ENCODE data around the gene BCL2L13.
"Not testable (repeated sequence)": the region's sequence is repeated elsewhere in the genome, so short reads cannot be mapped to it uniquely, and the experiment has no call there.

The BCL2L13 gene

DNA sequence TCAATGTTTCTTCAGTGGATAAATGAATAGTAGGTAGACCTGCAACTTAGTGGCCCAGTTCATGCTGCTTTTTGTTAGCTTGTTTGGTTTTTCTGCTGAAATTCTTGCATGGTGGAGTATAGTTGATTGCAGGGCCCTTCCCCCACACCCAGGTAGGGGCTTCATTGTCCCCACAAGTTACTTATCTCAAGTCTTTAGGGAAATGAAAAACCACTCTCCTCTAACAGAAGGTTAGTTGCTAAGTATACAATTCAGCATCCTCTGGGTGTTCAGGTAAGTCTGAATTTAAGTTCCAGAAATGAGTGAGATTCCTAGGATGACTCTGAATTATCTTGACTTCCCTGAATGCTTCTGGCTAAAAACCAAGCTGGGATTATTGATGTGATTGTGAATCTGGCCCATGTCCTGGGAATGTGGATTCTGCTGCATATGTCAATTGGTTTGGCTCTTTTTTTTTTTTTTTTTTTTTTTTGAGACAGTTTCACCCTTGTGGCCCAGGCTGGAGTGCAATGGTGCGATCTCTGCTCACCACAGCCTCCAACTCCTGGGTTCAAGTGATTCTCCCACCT, 40.3 kb downstream of the BCL2L13 start:
- no peak for DNase-seq (ENCODE audit: low read depth)
- no peak overlapping the region for H3K4me3 ChIP-seq (ENCODE audit: low read depth, low read length)

DNA sequence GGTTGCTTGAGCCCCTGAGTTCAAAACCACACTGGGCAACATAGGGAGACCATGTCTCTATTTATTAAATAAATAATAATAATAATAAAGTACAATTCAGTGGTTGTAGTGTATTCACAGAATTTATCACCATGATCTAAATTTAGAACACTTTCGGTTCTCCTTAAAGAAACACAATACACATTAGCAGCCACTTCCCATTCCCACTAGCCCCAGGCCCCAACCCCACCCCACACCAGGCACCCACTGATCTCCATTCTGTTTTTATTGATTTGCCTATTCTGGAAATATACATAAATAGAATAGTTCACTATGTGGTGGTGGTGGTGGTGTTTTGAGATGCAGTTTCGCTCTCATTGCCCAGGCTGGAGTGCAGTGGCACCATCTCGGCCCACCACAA, 45.7 kb downstream of the BCL2L13 start:
- H3K4me3 ChIP-seq (ENCODE audit: low read depth, low read length), result no peak overlapping the region
- no peak for DNase-seq (ENCODE audit: low read depth)

DNA sequence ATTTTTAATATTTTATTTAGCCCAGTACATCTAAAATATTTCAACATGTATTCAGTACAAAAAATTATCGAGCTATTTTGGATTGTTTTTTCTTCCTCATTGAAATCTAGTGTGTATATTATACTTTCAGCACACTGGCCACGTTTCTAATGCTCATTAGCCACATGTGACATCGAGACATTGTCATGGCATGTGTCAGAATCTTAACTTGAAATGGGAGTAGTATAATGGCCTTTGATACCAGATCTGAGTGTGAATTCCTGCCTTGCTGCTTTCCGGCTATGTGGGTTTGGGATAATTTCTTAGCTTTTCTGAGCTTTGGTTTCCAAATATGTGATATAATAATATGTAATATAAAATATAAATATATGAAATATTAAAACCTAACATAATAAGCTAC, 54.3 kb downstream of the BCL2L13 start:
- no peak for DNase-seq (ENCODE audit: low read depth)
- H3K4me3 ChIP-seq (ENCODE audit: low read depth, low read length), result no peak overlapping the region

DNA sequence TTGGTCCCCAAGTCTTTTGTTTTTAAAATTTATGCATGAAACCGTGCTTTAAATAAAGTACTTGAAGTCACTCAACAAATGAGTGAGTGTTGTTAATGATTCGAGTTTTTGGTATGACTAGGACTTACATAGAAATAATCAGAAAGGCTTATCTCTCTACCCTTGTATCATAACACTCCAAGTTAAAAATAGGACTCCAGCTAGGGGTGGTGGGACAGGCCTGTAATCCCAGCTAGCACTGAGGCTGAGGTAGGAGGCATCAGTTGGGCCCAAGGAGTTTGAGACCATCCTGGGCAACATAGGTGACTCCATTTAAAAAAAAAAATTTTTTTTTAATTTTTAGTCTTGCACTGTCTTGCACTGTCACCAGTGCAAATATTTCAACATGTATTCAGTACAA, 55.6 kb downstream of the BCL2L13 start:
- H3K4me3 ChIP-seq (ENCODE audit: low read depth, low read length), result no peak overlapping the region
- DNase-seq (ENCODE audit: low read depth), result no peak

DNA sequence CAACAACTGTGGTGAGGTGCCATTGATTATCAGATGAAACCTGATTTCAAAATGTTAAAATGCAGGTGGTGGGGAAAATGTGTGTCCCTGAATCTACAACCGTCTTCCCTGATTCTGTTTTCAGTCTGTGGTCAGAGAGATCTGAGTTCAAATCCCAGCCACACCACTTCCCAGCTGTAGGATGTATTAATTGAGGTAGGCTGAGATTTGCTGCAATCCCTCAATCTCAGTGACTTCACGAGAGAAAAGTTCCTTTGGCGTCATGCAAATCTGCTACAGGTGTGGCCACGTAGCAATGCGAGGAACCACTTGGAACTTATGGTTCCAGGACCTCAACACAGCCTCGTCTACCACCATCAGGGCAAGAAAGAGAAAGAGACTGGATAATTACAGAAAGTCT, 56.2 kb downstream of the BCL2L13 start:
- no peak for DNase-seq (ENCODE audit: low read depth)
- no peak overlapping the region for H3K4me3 ChIP-seq (ENCODE audit: low read depth, low read length)

DNA sequence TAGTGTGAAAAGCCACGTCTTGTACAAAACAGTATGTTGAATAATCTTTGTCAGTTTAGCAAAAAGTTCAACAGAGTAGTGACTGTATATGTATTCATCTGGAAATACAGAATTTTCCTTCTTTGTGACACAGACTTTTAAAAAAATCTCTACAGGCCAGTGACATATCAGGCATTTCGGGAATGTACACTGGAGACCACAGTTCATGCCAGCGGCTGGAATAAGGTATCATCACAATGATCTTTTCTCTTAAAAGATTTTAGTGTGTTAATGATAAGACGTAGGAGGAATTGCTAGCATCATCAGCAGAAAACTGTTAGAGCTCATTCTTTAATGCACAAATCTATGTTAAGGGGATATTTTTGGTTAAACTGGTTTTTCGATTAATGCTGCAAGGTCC, 57.4 kb downstream of the BCL2L13 start:
- DNase-seq (ENCODE audit: low read depth), result no peak
- H3K4me3 ChIP-seq (ENCODE audit: low read depth, low read length), result no peak overlapping the region

DNA sequence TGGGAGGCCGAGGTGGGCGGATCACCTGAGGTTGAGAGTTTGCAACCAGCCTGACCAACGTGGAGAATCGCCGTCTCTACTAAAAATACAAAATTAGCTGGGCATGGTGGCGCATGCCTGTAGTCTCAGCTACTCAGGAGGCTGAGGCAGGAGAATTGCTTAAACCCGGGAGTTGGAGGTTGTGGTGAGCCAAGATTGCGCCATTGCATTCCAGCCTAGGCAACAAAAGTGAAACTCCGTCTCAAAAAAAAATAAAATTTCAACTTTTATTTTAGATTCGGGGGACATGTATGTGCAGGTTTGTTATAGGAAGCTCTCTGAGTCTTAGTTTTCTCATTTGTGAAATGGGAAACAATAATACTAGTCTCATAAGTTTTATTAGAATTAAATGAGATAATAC, 58.6 kb downstream of the BCL2L13 start:
- not testable (repeated sequence) for DNase-seq (ENCODE audit: low read depth)

DNA sequence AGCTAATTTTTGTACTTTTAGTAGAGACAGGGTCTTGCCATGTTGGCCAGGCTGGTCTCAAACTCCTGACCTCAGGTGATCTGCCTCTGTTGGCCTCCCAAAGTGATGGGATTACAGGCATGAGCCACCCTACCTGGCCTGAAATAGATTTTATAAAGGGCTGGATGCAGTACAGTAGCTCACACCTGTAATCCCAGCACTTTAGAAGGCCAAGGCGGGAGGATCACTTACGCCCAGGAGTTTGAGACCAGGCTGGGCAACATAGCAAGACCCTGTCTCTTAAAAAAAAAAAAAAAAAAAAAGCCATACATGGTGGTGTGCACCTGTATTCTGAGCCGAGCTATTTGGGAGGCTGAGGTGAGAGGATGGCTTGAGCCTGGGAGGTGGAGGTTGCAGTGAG, 59.7 kb downstream of the BCL2L13 start:
- H3K4me3 ChIP-seq (ENCODE audit: low read depth, low read length); DNase-seq (ENCODE audit: low read depth): not testable (repeated sequence)

More for the DNA sequence above, 58.6 kb downstream of the BCL2L13 start:
- not testable (repeated sequence) for H3K4me3 ChIP-seq (ENCODE audit: low read depth, low read length)

DNA sequence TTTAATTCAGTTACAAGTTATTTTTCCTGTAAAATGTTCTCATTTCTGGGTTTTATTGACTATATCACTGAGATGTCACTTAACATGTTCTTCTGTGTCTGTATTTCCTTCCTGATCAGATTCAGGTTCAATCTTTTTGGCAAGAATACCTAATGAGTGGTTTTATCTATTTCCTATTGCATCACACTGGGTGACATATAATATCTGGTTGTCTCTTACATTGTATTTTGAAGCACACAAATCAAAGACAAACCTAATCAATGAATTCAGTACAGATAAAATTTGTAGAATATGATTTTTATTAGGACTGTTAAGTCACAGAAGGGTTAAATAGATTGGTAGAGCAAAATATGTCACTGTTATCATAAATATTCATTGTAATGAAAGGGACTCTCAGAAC, 60.4 kb downstream of the BCL2L13 start:
- no peak for DNase-seq (ENCODE audit: low read depth)
- H3K4me3 ChIP-seq (ENCODE audit: low read depth, low read length), result no peak overlapping the region

DNA sequence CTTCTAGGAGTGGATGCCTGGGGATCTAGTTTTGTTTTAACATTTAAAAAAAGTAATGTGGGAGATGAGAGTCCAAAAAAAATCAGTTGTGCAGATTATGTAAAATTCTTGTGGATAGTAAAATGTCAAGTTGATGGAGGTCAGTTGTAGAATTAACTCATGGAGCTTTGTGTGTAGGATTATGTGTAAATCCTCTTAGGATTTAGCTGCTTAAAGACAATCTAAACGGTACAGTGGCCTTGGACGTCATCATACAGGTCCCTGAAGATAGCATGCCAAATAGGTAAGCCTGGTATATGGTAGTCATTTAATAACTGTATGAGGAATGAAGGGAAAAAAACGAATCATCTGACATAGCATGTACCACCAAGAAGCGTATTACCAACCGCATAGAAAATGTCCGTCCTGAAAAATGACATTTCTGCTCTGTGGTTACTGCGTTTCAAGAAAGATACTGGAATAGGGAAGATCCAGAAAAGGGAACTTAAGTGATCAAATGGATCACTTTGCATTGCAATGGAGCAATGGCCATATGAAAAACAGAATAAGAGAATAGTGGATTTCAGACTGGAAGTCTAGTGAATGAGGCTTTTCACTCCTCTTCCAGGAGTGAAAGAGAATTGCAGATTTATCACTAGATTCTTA, 61.3 kb downstream of the BCL2L13 start:
- no peak for DNase-seq (ENCODE audit: low read depth)

DNA sequence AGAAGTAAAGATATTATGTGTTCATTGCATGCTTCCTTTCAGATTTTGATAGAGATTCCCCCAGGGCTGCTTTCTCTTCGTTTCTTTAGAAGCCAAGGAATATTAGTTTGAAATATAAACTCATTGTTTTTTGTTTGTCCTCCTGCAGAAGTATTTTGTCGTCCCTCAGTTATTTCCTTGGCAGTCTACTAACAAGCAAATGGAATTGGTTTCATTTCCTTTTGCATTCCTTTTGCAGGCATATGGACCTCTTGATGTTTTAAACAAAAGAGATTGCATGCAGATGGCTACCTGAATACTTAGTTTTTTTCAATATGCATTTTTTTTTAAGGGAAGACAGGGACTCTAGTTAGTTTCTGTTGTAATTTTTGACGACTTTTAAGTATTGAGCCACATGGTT, 62.2 kb downstream of the BCL2L13 start:
- H3K4me3 ChIP-seq (ENCODE audit: low read depth, low read length), result no peak overlapping the region
- no peak for DNase-seq (ENCODE audit: low read depth)

More for the DNA sequence above, 61.3 kb downstream of the BCL2L13 start:
- no peak overlapping the region for H3K4me3 ChIP-seq (ENCODE audit: low read depth, low read length)

DNA sequence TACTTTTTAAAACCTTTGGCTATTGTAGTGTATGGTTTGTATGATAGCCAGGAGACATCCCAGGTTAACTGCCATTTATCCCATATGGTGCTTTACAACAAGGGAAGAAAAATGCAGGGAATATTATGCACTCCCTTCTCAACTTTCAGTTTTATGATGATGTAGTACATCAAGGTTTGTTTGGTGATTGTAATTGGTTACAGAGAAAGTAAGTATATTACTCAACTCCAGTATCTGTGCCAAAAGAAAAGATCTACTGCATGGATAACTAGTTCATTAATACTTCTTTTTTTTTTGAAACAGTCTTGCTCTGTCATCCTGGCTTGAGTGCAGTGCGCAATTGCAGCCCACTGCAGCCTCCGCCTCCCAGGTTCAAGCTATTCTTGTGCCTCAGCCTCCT, 65.3 kb downstream of the BCL2L13 start:
- DNase-seq (ENCODE audit: low read depth), result no peak

DNA sequence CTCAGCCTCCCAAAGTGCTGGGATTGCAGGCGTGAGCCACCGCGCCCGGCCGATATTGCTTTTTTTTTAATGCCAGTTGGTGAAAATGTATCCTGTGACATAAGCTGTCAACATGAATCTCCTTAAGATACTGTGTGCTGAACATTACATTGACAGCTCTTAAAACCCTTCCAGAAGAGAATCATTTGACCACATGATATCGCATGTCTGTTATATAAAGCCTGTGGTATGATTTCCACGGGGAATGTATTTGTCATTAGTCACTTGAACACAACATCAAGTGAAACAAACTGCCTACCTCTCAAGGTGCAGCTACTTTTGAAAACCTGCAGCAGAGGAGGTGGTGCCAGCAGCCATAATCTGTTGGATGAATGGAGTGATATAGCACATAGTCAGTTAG, 67.0 kb downstream of the BCL2L13 start:
- H3K4me3 ChIP-seq (ENCODE audit: low read depth, low read length), result no peak overlapping the region
- no peak for DNase-seq (ENCODE audit: low read depth)

More for the DNA sequence above, 65.3 kb downstream of the BCL2L13 start:
- no peak overlapping the region for H3K4me3 ChIP-seq (ENCODE audit: low read depth, low read length)

DNA sequence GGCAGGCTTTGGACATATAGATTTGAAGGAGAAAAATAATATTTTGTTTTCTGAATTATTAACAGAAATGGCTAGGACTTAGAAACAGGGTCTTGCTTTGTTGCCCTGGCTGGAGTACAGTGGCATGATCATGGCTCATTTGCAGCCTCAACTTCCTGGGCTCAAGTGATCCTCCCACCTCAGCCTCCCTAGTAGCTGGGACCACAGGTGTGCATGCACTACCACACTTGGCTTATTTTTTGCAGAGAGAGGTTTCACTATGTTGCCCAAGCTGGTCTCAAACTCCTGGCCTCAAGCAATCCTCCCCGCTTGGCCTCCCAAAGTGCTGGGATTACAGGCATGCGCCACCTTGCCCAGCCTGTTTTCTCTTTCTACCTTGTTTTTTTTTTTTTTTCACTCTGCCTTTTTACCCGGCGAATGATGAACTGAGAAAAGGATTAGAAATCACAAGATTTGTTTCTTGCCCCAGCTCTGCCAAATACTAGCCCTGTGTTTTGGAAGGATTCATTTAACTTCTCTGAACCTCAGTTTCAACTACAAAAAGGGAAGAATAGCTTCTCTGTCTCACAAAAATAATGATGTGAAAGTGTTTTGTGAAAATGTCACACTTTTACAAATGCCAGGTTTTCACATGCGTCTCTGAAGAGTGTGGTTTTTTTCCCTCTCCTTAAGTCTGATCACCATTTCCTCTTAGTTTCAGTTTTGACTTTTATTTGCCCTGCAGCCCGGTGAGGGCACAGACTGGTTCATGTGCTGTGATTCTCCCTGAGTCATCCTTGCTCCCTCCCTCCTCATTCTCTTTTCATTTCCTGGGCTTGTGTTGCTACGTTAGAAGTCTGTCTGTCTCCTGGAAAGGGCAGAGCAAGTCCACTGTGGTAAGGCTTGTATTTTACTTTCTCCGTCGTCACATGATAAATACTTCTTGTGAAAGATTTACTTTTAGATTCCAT, 67.7 kb downstream of the BCL2L13 start:
- H3K4me3 ChIP-seq (ENCODE audit: low read depth, low read length), result peak overlapping the region; percentile 37
- DNase-seq (ENCODE audit: low read depth), result peak; percentile 86

DNA sequence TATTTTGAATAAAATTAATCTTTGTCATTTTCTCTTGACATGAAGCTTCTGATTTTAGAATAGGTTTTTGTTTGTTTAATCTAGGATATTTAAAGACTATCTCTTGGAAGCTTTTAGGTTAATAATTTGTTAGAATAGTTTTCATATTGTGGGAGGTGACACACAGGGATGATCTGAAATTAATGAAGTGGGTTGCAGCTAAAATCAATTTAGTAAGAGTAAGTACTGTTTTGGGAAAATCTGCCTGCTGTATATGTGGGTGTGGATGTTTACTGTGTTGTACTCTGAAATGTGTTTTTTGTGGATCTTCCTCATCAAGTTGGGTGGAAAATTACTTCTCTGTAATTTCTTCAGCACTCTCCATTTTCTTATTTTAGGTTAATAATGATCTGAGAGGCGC, 68.4 kb downstream of the BCL2L13 start:
- DNase-seq (ENCODE audit: low read depth), result no peak
- H3K4me3 ChIP-seq (ENCODE audit: low read depth, low read length), result peak overlapping the region; percentile 37

DNA sequence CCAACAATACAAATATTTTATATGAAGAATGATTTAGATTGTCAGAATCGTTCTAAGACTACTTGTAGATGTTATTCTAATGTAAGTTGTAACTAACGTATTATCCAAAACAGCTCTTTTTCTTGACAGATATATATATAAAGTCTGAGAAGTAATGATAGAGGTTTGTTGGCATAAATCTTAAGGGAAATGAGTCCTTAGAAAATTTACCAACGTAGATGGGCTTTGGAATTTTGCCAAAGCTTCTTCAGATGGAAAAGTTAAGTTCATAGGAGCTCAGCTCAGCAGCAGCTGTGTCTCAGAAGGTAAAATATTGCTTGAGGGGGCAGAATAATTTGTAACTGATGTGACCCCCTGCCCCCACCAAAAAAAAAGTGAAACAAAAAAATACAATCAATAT, 69.0 kb downstream of the BCL2L13 start:
- peak overlapping the region; percentile 37 for H3K4me3 ChIP-seq (ENCODE audit: low read depth, low read length)
- DNase-seq (ENCODE audit: low read depth), result no peak

DNA sequence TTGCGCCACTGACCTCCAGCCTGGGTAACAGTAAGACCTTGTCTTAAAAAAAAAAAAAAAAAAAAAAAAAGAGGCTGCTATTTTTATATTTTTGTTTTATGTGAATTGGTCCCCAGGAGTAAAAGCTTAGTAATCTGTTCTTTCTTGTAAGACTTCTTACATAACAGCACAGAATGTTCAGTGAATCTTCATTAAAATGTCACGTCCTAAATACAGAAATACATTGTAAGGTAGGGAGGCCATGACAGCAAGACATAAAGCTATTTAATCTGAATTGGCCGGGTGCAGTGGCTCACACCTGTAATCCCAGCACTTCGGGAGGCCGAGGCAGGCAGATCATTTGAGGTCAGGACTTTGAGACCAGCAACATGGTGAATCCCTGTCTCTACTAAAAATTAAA, 71.5 kb downstream of the BCL2L13 start:
- no peak overlapping the region for H3K4me3 ChIP-seq (ENCODE audit: low read depth, low read length)
- DNase-seq (ENCODE audit: low read depth), result no peak

DNA sequence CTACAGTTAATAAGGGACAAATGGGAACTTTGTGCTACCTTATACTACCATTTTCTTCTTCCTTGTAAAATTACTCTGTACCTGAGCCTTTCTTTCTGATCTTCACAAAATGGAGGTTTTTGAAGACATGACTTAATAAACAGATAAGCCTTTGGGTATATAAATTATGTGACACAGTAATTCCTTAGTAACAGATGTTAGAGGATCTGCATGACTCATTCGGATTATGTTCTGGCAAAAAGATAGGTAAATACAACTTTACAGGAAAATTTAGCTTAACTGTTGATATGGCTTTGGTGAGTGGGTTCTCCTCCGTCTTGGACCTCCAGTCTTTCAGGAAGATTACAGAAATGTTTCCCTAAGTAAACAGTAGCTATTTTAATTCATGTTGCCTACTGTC, 73.9 kb downstream of the BCL2L13 start:
- no peak for DNase-seq (ENCODE audit: low read depth)
- no peak overlapping the region for H3K4me3 ChIP-seq (ENCODE audit: low read depth, low read length)

DNA sequence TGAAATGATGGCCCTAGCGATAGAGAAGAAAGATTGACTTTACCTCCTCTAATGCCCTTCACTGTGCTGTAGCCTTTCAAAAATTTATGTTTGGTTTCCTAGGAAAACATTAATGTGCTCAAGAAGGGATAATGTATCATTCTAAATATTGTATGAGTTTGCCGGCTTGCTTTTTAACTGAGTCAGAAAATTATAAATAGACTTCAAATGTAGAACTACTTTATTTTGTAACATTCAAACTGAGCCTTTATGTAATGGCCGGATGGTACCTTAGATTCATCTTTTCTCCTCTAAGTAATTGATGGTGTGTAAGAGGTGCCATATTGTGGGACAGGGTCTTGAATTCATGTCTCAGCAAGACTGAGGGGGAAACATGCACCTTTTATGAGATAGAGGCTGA, 78.0 kb downstream of the BCL2L13 start:
- H3K4me3 ChIP-seq (ENCODE audit: low read depth, low read length), result no peak overlapping the region
- no peak for DNase-seq (ENCODE audit: low read depth)

DNA sequence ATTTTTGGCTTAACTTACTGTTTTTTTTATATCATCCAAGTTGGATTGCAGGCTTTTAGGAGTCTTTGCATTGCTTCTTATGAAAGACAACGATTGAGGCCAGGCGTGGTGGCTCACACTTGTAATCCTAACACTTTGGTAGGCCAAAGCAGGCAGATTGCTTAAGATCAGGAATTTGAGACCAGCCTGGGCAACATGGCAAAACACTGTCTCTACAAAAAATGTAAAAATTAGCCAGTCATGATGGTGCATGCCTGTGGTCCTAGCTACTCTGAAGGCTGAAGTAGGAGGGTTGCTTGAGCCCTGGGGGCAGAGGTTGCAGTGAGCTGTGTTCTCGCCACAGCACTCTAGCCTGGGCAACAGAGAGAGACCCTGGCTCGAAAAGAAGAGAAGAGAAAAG, 79.2 kb downstream of the BCL2L13 start:
- DNase-seq (ENCODE audit: low read depth), result no peak
- H3K4me3 ChIP-seq (ENCODE audit: low read depth, low read length), result no peak overlapping the region

DNA sequence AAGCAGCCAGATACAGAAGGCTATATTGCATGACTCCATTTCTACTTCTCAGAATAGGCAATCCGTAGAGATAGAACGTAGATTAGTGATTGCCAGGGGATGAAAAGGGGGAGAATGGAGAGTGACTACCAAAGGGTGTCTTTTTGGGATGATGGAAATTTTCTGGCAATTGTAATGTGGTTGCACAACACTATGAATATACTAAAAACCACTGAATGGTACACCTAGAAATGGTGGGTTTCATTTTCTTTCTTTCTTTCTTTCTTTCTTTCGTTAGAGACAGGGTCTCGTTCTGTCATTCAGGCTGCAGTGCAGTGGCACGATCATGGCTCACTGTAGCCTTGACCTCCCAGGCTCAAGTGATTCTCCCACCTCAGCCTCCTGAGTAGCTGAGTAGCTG, 81.4 kb downstream of the BCL2L13 start:
- no peak overlapping the region for H3K4me3 ChIP-seq (ENCODE audit: low read depth, low read length)
- DNase-seq (ENCODE audit: low read depth), result no peak

All from skeletal muscle cell (primary cell).